ENCODE results near the gene ADGRE1. TPM values are rescaled to one million over a fixed set of nuclear protein-coding genes. Genes with fewer than 3 reads are reported as not detected.

ADGRE1 gene
- total RNA-seq, 1 donor from 2014 or later, result not detected

GRCh38 chr19:6979399-6979798, 92.0 kb downstream of the ADGRE1 start:
- TF ChIP-seq CTCF (conservative IDR thresholded peaks at IDR 0.05; ENCODE audit: low read depth, low read length), result no peak
- no peak overlapping the region for H3K4me3 ChIP-seq (ENCODE audit: low read depth, low read length)
- no peak for DNase-seq (ENCODE audit: low read depth)

GRCh38 chr19:6983448-6983847, 96.1 kb downstream of the ADGRE1 start:
- no peak for DNase-seq (ENCODE audit: low read depth)
- no peak for TF ChIP-seq CTCF (conservative IDR thresholded peaks at IDR 0.05; ENCODE audit: low read depth, low read length)

GRCh38 chr19:6987850-6988249, 100.5 kb downstream of the ADGRE1 start:
- no peak for DNase-seq (ENCODE audit: low read depth)
- no peak overlapping the region for H3K4me3 ChIP-seq (ENCODE audit: low read depth, low read length)
- TF ChIP-seq CTCF (conservative IDR thresholded peaks at IDR 0.05; ENCODE audit: low read depth, low read length), result no peak

More at GRCh38 chr19:6983448-6983847, 96.1 kb downstream of the ADGRE1 start:
- no peak overlapping the region for H3K4me3 ChIP-seq (ENCODE audit: low read depth, low read length)

GRCh38 chr19:6988257-6988656, 100.9 kb downstream of the ADGRE1 start:
- no peak for DNase-seq (ENCODE audit: low read depth)
- TF ChIP-seq CTCF (conservative IDR thresholded peaks at IDR 0.05; ENCODE audit: low read depth, low read length), result no peak
- H3K4me3 ChIP-seq (ENCODE audit: low read depth, low read length), result no peak overlapping the region

Other genes starting within 250 kb of the ADGRE1 start
- gene TNFSF14, start 217.4 kb upstream of the ADGRE1 start, total RNA-seq, result not detected in 2 replicates
- 10.0 and 16.1 TPM in 2 replicates for gene C3, start 166.9 kb upstream of the ADGRE1 start, total RNA-seq
- 29.3 and 58.2 TPM in 2 replicates for gene GPR108, start 150.0 kb upstream of the ADGRE1 start, total RNA-seq
- gene TRIP10, start 147.9 kb upstream of the ADGRE1 start, total RNA-seq, result 43.5 and 62.4 TPM in 2 replicates
- gene SH2D3A, start 120.1 kb upstream of the ADGRE1 start, total RNA-seq, result 26.6 and 27.6 TPM in 2 replicates
- gene VAV1, start 114.9 kb upstream of the ADGRE1 start, total RNA-seq, result 1.3 and 1.4 TPM in 2 replicates
- not detected in 2 replicates for gene MBD3L2B, start 133.9 kb downstream of the ADGRE1 start, total RNA-seq
- gene MBD3L5, start 143.0 kb downstream of the ADGRE1 start, total RNA-seq, result not detected in 2 replicates
- gene MBD3L4, start 152.6 kb downstream of the ADGRE1 start, total RNA-seq, result not detected in 2 replicates
- gene MBD3L2, start 161.7 kb downstream of the ADGRE1 start, total RNA-seq, result not detected in 2 replicates
- not detected in 2 replicates for gene MBD3L3, start 171.1 kb downstream of the ADGRE1 start, total RNA-seq
- gene ZNF557, start 182.1 kb downstream of the ADGRE1 start, total RNA-seq, result 5.2 TPM in 2 replicates

Data from epithelial cell of proximal tubule (primary cell).